GM12864 (cell line): ENCODE measurements around the gene RPS6KA1.
"Not testable (repeated sequence)": the region's sequence is repeated elsewhere in the genome, so short reads cannot be mapped to it uniquely, and the experiment has no call there.

ENCODE experiments used
- DNase-seq: peaks from one replicate; pipeline ENCODE4 v3.0.0-alpha.2; 2011; ENCODE audit warnings: low read depth
- H3K4me3 ChIP-seq: 2 replicates; pipeline ENCODE4 v1.5.1; 2011; ENCODE audit warnings: mild to moderate bottlenecking, low read depth, low read length, control low read depth
- CTCF ChIP-seq: IDR thresholded peaks from 2 replicates; pipeline ENCODE4 v1.5.1; 2011; ENCODE audit warnings: low read depth, mild to moderate bottlenecking, moderate library complexity, low read length, control low read depth, inconsistent platforms; ENCODE audit errors: missing control alignments

The RPS6KA1 gene

GRCh38 chr1:26498894-26499293 lies 30.7 kb upstream of the RPS6KA1 start:
- no peak for TF ChIP-seq CTCF
- no peak overlapping the region for H3K4me3 ChIP-seq
- no peak for DNase-seq

GRCh38 chr1:26500488-26501175 lies 28.9 kb upstream of the RPS6KA1 start:
- no peak for TF ChIP-seq CTCF
- peak overlapping the region; percentile 90 for H3K4me3 ChIP-seq
- peak; percentile 40 for DNase-seq

DNA sequence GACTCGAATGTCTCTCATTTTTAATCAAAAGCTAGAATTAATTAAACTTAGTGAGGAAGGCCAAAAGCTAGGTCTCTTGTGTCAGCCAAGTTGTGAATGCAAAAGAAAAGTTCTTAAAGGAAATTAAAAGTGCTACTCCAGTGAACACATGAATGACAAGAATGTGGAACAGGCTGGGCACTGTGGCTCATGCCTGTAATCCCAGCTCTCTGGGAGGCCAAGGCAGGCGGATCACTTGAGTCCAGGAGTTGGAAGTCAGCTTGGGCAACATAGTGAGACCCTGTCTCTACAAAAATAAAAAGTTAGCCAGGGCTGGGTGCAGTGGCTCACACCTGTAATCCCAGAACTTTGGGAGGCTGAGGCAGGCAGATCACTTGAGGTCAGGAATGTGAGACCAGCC lies 18.9 kb upstream of the RPS6KA1 start:
- H3K4me3 ChIP-seq, DNase-seq: not testable (repeated sequence)

DNA sequence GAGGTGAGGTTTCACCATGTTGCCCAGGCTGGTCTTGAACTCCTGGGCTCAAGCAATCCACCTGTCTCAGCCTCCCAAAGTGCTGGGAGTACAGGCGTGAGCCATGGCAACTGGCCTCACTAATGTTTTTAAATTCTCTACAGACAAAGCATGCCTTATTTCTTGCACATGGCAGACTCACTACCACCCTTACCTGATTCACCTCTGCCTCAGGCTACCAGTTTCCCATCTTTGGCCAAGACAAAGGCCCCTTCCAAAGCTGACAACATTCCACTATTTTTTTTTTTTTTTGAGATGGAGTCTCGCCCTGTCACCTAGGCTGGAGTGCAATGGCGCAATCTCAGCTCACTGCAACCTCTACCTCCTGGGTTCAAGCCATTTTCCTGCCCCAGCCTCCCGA lies 13.7 kb upstream of the RPS6KA1 start:
- H3K4me3 ChIP-seq, DNase-seq: not testable (repeated sequence)

DNA sequence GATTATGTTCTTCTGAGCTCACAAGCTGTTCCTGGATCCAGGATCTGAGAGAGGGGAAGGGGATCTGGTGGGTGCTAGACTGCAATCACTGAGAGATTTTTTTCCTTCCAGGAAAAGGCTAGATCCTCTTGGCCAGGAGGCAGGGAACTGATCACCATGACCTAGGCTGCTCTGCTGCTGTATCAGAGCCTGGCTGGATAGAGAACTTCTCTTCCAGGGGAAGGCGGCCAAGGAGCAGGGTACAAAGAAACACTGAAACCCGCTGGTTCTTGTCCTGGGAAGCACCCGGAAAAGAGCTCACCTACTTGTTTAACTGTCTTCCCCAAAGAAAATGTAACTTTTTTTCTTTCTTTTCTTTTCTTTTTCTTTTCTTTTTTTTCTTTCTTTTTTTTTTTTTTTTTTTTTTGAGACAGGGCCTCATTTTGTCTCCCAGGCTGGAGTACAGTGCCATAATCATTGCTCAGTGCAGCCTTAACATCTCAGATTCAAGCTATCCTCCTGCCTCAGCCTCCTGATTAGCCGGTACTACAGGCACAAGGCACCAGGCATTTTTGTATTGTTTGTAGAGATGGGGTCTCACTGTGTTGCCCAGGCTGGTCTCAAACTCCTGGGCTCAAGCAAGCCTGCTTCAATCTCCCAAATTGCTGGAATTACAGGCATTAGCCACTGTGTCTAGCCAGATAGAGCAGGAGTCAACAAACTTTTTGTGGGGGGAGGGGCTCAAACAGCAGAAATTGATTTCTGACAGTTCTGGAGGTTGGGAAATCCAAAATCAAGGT lies 12.4 kb upstream of the RPS6KA1 start:
- H3K4me3 ChIP-seq: no peak overlapping the region
- TF ChIP-seq CTCF: no peak
- DNase-seq: no peak

DNA sequence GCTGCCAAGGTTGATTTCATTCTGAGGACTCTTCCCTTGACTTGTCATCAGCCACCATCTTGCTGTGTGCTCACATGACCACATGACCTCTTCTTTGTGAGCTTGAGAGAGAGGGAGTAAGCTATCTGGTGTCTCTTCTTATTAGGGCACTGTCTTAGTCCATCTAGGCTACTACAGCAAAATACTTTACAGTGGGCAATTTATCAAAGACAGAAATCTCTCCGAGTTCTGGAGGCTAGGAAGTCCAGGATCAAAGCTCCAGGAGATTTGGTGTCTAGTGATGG lies 11.9 kb upstream of the RPS6KA1 start:
- H3K4me3 ChIP-seq: no peak overlapping the region
- DNase-seq: no peak
- no peak for TF ChIP-seq CTCF

DNA sequence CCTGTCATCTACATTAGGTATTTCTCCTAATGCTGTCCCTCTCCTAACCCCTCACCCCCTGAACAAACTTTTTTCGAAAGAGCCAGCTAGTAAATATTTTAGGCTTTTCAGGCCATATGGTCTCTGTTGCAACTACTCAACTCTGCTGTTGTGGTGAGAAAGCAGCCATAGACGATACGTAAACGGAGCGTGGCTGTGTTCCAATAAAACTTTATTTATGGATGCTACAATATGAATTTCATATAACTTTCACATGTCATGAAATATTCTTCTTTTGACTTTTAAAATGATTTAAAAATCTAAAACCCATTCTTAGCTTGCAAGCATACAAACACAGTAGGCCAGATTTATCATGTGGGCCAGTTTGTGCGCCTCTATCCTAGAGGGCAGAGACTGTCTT lies 11.2 kb upstream of the RPS6KA1 start:
- no peak for TF ChIP-seq CTCF

GRCh38 chr1:26520339-26520738 lies 9.2 kb upstream of the RPS6KA1 start:
- TF ChIP-seq CTCF: no peak
- no peak for DNase-seq
- H3K4me3 ChIP-seq: no peak overlapping the region

More for the DNA sequence above, 11.2 kb upstream of the RPS6KA1 start:
- DNase-seq: no peak
- no peak overlapping the region for H3K4me3 ChIP-seq
